Epidermal melanocyte (primary cell): Measurements from ENCODE around the gene SMIM1.

Experiments
- DNase-seq: peaks from one replicate; pipeline ENCODE4 v3.0.0; 2011; ENCODE audit warnings: low spot score; ENCODE audit not compliant: insufficient read length

Gene SMIM1

GRCh38 chr1:3776231-3776961, 3.8 kb downstream of the SMIM1 start:
- no peak for DNase-seq

DNA sequence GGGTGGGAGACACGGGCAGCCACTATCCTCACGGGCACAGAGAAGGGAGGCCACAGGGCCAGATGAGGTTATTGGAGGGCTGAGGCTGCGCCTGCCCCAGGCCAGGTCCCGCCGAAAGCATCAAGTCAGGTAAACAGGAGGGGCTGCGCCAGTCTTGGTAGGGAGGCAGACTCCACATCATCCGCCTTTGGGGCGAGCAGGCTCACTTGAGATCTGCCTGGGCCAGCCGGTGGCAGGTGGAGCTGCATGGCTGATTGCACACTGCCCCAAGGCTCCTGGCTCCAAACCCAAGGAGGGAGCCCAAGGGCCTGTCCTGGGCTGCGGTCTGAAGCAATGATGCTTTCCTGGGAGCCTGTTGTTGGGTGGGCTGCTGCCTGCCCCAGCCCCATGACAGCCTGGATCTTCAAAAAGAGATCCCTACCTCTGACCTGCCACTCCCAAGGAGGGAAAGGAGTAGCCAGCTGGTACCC, 4.6 kb downstream of the SMIM1 start:
- DNase-seq: no peak

DNA sequence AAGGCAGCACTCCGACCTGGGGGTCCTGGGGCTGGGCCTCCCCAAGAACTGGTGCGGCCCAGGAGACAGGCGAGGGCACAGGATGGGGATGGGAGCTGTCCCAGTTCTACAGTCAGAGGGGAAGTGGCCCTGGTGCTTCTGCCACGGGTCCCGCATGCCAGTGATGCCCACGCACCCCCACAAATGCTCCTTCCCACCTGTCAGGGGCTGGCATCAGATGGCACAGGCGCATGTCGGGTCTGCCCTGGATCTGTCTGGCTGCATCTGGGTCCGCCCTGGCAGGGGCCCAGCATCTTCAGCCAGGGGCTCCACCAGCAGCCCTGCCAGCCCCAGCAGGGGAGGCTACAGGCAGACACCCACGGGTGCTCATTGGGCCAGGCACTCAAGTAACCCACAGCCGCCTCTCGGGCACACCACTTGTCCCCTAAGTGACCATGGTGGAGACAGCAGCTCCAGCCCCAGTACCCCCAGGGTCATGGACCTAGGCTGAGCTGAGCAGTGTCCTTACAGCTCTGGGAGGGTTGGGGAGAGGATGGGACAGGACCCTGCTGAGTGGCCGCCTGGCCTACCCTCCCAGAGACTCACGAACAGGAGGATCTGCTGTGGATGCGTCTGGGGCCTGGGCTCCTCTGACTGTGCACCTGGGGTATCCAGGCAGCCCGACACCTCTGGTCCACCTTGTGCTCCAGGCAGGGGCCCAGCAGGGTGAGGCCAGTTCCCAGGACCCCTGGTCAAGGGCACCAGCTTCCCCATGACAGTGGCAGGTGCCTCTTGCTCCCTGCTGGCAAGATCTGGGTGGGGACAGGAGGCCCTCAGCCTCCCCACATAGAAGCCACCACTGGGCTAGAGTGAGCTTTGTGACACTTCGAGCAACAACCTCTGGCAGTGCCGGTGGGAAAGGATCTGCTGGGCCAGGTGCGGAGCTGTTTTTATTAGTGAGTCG, 5.4 kb downstream of the SMIM1 start:
- DNase-seq: no peak

GRCh38 chr1:3778590-3779264, 6.2 kb downstream of the SMIM1 start:
- DNase-seq: no peak

DNA sequence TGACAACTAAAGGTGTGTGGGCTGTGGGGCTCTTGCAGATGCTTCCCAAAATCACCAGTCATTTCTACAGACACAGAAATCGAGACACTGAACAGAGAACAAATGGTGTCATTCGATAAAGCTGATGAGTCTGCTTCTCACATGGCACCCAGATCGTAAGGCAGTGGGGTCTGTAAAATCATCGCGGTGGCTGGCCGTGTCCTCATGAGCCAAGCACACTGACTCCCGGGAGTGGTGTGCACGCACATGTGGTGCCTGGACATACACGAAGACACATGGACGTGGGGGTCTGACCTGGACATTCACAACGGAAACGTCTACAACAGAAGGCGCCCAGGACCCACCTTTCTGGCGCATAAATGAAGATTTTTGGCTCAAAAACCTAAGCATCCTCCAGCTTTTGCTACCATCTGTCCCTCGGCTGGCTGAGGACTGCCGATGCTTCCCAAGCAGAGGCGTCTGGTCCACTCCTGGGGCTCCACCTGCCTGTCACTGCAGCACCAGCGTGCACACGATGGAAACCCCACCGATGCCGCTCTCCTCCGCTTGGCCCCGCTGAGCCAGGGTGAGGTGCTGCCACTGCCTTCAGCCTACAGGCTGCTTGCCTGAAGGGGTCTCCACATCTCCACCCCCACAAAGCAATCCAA, 6.8 kb downstream of the SMIM1 start:
- no peak for DNase-seq

GRCh38 chr1:3779912-3780416, 7.4 kb downstream of the SMIM1 start:
- DNase-seq: no peak

DNA sequence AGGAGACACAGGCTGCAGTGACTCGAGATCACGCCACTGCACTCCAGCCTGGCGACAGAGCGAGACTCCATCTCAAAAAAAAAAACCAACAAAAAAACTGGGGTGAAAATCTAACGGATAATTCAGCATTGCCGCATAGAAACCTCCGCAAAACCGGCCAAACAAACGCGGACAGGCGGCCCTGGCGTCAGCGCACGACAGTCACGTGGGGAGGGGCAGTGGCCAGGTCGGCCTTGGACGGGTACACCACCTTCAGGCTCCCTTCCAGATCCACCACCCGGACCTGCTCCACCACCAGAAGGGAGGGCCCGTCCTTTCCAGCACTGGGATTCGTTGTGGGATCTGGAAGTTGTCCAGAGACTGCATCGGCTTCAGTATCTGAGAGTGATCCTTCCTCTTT, 8.4 kb downstream of the SMIM1 start:
- DNase-seq: no peak

GRCh38 chr1:3783651-3784474, 11.3 kb downstream of the SMIM1 start:
- DNase-seq: no peak

DNA sequence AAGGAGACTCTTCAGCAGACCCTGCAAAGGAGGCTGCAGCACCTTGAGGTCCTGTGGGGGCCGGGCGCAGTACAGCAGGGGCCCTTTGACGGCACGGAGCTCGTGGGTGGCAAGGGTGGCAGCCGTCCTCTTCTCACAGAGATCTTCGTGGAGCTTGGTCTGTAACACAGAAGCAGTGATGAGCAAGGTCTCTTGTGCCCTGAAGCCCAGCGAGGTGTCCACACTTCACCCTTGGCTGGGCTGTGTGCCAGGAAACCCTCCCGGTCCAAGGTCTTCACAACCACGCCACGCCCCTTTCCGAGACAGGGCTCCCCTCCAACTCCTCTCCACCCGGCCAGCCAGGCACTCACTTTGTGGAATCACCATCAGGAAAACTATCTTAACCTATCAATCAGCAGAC, 12.5 kb downstream of the SMIM1 start:
- DNase-seq: no peak

- no peak for DNase-seq
Measured at GRCh38 chr1:3785456-3786157, 13.1 kb downstream of the SMIM1 start.

GRCh38 chr1:3786468-3787348, 14.2 kb downstream of the SMIM1 start:
- no peak for DNase-seq

DNA sequence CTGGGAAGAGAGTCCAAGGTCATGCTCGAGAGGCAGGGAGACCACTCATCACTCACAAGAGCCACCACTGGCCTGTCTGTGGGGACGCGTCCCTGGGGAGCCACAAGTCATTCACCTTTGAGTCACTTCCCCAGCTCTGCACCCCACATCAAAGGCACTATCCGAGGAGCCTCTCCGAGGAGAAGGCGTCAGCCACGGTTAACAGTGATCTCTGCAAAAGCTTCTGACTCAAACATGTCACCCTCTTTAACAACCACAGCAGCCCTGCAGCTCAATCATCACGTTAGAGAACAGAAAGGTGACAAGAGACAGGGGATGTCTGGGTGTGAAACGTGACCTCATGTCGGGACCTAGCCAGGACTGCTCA, 14.8 kb downstream of the SMIM1 start:
- peak; percentile 7 for DNase-seq

DNA sequence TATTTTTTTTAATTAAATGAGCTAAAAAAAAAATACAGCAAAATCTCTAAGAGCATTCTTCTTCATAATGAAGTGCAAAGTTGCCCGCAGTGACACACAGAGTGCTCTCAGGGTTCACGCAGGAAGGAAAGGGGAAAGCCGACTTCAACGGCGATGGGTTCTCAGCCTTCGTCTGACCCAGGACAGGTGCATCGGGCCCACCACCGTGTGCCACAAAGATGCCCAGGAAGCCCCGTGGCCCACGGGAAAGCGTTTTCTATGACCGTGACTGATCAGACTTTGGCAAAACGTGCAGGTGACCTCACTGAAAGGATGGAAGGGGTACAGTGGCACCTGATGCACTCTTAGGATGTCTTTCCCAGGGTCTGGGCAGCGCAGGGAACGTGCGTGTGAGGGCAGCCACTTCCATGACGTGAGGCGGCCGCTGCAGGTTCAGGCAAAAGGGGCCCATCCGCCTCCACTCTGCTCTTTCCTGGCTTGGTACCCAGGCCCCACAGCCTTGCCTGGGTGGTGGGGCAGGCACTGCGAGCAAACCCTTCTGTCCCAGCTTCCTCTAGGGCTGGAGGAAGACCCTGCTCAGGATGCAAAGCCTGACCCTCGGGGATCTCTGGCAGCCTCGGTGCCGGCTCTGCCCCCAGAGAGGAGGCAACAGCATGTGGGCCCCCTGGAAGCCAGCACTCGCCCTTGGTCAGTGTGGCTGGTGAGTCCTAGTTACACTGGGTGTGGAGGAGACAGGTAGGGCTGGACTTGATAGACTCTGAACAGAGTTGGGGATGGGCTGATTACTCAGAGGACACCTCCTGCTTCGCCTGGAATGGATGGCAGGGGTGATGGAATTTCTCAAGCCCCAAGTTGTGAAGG, 15.4 kb downstream of the SMIM1 start:
- no peak for DNase-seq

DNA sequence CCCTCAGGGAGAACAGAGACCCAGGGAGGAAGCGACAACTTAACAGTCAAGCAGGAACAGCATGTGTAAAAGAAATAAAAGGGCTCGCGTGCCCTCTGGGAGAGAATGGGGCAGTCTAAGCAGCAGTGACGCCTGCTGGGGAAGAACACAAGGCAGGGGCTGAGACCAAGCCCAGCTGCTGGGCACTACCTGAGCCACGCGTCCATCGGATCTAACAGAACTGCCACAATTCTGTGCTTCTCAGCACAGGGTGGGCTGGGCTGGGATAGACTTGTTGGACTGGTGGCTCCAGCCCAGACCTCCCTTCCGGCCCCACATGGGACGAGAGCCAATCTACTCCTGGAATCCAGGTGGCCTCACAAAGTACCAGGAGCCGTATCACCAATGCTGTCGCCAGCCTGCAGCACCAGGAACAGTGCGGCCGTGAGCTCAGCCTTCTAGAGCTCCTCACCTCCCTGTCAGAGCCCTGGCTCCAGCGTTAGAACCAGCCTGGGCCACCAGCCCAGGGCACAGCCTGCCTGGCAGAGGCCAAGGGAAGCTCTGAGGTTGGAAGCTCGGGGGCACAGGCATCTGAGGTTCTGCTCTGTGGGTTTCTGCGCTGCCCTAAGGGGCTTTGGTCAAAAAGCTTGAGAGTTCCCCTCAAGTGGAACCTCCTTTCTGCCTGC, 16.3 kb downstream of the SMIM1 start:
- peak; percentile 8 for DNase-seq

DNA sequence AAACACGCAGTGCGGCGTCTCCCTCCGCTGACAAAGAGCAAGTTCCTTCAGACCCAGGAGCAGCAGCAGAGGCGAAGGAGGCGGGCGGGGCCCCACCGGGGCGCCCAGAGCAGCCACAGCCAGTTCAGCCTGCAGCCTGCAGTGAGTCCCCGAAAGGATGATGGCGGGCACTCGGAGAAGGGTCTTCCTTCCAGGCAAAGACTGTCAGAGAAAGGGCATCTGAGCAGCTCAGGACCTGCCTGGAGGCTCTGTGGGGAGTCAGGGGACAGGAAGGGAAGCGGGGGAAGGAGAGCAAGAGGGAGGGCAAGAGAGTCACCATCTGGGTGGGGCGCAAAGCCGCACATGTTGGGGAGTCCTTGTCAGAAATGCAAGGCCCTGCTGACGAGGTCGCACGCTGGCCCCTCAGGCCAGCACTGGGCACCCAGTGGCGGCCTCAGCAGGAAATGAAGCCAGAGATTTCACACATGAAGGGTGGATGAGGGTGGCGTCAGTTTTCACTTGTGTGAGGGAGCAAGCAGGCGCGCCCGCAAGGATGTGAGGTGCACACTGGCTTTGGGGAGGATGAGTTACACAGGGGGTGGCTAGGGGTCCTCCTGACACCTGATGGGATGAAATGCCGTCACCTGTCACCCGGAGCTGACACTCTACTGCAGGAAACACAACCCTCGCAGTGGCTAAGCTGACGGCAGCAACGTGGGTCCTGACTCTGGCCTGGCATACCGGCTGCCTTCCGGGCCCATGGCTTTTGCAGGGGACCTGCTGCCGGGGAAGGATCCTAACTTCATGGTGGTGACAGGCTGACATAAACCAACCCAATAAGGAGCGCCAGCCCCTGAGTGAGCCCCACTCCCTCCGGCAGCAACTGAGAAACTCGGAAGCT, 17.1 kb downstream of the SMIM1 start:
- DNase-seq: peak; percentile 19

DNA sequence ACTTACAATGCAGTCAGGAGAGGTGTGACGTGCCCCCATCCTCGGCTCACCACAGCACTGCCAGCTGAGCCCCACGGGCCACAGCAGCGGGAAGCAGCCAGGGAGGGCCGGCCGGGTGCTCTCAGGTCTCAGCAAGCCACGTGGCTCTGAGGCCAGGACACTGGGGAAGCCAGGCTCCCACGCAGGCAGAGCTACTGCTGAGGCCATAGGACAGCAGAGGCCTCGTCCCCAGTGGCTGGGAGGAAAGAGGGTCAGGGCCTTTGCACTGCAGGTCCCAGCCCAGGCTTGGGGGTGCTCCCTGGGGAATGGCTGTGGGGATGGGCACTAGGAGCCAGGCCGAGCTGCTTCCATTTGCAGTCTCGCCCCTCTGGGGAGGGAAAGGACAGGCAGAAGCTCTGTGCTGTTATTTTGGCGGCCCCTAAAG, 18.0 kb downstream of the SMIM1 start:
- peak; percentile 8 for DNase-seq
